GDM1 (cell line): ENCODE measurements around the gene KIF19.
"Not testable (repeated sequence)": the region's sequence is repeated elsewhere in the genome, so short reads cannot be mapped to it uniquely, and the experiment has no call there.

ENCODE experiments used
- DNase-seq: peaks from one replicate; lab custom pipeline; 2025; lab: John Stamatoyannopoulos, UW

The KIF19 gene

DNA sequence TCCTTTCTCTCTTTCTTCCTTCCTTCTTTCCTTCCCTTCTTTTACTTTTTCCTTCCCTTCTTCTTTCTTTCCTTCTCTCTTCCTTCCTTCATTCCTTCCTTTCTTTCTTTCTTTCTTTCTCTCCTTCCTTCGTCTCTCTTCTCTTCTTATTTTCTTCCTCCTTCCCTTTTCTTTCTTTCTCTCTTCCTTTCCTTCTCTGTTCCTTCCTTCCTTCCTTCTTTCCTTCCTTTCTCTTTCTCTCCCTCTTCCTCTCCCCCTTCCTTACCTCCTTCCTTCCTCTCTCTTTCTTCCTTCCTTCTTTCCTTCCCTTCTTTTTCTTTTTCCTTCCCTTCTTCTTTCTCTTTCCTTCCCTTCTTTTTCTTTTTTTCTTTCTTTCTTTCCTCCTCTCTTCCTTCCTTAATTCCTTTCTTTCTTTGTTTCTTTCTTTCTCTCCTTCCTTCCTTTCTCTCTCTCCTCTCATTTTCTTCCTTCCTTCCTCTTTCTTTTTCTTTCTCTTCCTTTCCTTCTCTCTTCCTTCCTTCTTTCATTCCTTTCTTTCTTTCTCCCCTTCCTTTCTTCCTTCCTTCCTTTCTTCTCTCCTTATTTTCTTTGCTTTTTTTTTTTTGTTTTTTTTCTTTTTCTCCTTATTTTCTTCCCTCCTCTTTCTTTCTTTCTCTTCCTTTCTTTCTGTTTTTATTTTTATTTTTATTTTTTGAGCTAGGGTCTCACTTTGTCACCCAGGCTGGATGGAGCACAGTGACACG lies 64.1 kb downstream of the KIF19 start:
- DNase-seq = no peak

DNA sequence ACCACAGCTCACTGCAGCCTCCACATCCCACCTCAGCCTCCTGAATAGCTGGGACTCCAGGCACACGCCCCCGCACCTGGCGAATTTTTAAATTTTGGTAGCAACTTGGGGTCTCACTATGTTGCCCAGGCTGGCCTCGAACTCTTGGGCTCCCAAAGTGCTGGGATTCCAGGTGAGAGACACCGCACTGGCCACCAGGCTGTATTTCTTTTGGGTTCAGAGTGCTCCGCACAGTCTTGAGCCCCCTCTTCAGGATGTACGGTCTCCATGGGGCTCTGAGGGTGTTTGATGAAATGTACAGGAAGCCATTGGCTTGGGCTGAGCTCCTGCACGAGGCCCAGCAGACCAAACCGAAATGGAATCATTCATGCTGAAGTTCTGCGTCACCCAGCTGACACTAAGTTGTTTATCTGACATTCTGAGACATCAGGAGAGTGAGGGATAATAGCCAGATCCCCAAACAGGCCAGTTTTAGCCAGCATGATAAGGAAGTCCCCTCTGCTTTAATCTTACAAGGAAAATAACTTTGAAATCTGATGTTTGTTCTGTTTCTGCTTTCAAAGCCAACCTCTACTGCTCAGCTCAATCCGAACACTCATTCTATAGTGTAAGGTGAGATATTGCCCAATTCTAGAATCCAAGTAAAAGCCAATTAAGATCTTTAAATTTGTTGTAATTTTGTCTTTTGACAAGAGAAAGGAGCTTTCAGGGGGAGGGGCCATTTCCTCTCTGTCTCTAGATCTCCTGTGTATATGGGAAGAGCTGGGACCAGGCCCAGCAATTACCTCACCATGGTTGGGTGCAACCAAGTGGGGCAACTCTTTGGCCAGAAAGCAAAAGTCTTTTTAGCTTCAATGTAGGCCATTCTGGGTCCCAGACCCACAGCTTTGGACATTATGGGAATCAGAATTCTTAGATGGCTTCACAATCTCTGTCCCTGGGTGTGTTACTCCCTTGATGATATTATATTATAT lies 64.9 kb downstream of the KIF19 start:
- DNase-seq = no peak

DNA sequence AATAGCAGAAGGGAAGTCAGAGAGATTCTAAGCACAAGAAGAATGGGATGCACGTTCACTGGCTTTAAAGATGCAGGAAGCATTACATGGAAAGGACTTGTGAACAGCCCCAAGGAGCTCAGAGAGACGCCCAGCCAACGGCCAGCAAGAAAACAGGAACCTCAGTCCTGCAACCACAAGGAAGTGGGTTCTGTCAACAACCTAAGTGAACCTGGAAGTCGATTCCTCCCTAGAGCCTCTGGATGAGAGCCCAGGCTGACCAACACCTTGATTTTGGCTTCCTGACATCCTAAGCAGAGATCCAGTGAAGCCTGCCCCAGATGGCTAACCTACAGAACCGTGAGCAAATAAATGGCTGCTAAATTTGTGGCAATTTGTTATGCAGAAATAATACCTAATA lies 65.7 kb downstream of the KIF19 start:
- DNase-seq = peak; percentile 54

DNA sequence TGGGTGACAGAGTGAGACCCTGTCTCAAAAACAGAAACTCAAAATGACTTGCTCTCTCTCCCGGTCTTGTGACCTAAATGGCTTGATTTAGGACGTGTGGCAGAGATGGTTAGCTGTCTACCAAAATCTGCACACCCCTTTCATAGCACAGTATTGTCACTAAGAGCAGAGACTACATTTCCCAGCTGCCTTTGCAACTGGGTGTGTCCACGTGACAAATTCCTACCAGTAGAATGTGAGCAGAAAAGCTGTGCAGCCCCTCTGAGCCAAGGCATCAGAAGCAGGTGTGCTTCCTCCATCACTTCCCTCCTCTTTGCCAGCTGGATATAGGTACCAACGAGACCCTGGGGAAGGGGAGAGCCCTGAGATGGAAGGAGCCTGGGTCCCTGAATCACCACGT lies 66.8 kb downstream of the KIF19 start:
- DNase-seq = no peak

- no peak for DNase-seq
These were observed 67.4 kb downstream of the KIF19 start for GRCh38 chr17:74393346-74393942.

GRCh38 chr17:74394275-74394950 lies 68.4 kb downstream of the KIF19 start:
- no peak for DNase-seq

DNA sequence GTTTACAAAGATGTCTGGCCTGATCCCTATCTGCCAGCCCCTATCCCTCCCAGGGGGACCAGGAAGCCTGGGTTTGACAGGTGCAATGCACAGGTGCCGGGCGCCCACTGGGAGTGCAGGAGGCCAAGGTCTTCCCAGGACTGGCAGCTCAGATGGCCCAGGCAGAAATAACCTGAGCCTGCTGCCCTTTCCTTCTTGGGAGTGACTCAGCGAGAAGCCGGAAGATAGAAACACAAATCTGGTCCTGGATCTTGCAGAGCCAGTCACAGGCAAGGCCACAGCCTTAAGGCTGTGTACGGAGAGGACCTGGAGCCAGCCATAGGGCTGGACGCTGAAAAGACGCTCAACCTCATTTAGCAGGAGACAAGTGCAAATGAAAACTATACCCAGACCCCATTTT lies 69.0 kb downstream of the KIF19 start:
- no peak for DNase-seq

DNA sequence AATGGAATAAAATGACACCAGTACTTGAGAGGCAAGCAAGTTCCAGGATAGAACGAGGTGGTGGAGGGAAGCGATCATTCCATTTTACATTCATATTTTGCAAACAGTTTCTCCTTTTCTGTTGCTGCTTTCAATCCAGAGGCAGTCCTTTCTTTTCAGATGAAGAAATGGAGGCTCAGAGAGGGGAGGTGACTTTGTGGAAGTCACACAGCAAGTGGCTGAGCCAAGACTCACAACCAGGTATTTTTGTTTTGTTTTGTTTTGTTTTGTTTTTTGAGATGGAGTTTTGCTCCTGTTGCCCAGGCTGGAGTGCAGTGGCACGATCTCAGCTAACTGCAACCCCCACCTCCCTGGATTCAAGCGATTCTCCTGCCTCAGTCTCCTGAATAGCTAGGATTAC lies 70.5 kb downstream of the KIF19 start:
- DNase-seq = no peak

- no peak for DNase-seq
These were observed 76.0 kb downstream of the KIF19 start for GRCh38 chr17:74402048-74402447.

DNA sequence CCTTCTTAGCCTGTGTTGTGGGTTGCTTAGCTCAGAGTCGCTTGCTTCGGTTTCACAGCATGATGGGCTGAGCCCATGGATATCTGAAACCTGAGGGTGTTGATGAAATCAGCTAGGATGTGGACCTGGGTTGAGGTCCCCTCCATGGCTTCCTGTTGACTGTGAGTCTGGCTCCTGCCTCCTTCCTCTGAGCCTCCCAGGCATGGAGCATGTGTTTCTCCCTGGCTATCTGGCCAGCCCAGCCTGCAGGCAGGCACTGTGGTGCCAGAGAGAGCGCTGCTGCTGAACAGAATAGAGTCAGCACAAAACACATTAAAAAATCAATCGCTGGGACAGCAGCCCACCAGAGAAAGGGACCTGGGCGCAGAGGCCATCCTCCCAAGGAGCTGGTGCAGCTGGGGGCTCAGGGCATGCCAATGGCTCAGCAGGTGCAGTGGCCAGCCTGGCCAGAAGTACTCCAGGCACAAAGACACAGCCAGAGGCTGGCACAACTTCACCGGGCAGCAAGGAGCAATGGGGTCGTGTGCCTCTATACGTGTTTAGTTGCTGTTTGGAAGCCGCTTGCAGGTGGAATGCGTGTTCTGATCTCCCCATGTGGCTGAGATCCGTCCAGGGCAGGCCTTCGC lies 77.6 kb downstream of the KIF19 start:
- DNase-seq = no peak

DNA sequence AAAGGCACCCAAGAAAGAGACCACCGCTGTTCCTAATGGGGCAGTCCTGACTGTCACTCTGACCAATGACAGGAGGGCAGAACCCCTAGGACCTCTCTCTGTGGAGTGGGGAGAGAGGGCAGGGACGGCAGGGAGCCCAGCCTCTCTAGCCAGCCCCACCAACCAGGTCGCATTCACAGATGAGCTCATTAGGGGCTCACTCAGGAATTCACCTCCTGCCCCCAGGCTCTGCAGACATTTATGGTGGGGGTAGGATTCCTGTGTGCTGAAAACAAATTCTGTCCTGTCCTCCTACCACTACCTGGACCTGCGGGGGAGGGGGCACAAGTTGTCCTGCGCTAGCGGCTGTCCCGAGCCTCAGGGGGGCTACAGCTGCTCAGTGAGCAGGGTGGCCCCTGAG lies 78.2 kb downstream of the KIF19 start:
- DNase-seq = no peak

DNA sequence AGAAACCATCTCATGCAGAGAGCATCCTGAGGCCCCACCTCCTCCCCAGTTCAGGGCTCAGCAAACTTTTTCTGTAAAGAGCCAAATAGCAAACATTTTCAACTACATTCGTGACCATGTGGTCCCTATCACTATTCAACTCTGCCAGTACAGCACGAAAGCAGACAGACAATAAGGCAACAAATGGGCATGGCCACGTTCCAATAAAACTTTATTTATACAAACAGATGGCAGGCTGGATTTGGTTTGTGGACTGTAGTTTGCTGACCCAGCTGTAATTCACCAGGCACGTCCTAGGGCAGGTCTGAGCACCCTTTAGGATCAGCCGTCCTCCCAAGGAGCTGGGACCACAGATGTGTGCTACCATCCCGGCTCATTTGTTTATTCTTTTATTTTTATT lies 78.8 kb downstream of the KIF19 start:
- no peak for DNase-seq

- not testable (repeated sequence) for DNase-seq
These were observed 79.3 kb downstream of the KIF19 start for GRCh38 chr17:74405311-74405710.
